ENCODE data around the gene RPL35.

GRCh38 chr9:124844291-124844690 lies 17.5 kb downstream of the RPL35 start:
- TF ChIP-seq CTCF (IDR thresholded peaks at IDR 0.05) (no peak), POLR2A (IDR thresholded peaks at IDR 0.05) (no peak)
